K562 (cell line): ENCODE results near the gene IRF6. TPM values are rescaled to one million over a fixed set of nuclear protein-coding genes. Genes with fewer than 3 reads are reported as not detected.

Experiments used
- EGR1 ChIP-seq: fragments of 450-650 bp; conservative IDR thresholded peaks from 2 replicates; pipeline ENCODE4 v1.6.1; 2017; ENCODE audit warnings: mild to moderate bottlenecking
- FOXA1 ChIP-seq: fragments of 450-650 bp; IDR thresholded peaks from 2 replicates; pipeline ENCODE4 v1.6.1; 2016; ENCODE audit warnings: mild to moderate bottlenecking, borderline replicate concordance
- HSF4 ChIP-seq: fragments of 250-450 bp; sonication (Bioruptor Pico); IDR thresholded peaks from 2 replicates; pipeline ENCODE4 v2.1.2; 2022; ENCODE audit warnings: mild to moderate bottlenecking, moderate library complexity, borderline replicate concordance
- NFRKB ChIP-seq: fragments of 450-650 bp; IDR thresholded peaks from 2 replicates; pipeline ENCODE4 v1.6.1; 2016; ENCODE audit warnings: low read depth
- SMC3 ChIP-seq: conservative IDR thresholded peaks from 2 replicates; pipeline ENCODE4 v1.6.1; 2011; ENCODE audit warnings: low read depth, low read length, improper control_type of control experiment; ENCODE audit not compliant: insufficient read depth
- polyA plus RNA-seq, 8 experiments: library from polyadenylated mRNA; depleted of rRNA in 4 of 8; stranded (reverse) in 5 of 8; unstranded in 3 of 8; fragments of >200 nt; fragmentation: Nextera tagmentation in 2 of 8; fragmentation: Illumina TruSeq in 1 of 8; extraction: Ambion mirVana in 2 of 8; extraction: Trizol in 1 of 8; gene quantifications; 2 replicates each; pipeline versions ENCODE4 v1.2.1 to v1.2.3, GENCODE V29; 2011 to 2014; ENCODE audit warnings: inconsistent platforms in 1 of 8, missing spikeins in 1 of 8
- total RNA-seq, 7 experiments: library from RNA; depleted of rRNA in 6 of 7; stranded (reverse); fragments of >200 nt in 6 of 7; fragmentation: Illumina TruSeq in 2 of 7; extraction: Trizol in 2 of 7; gene quantifications; 2 replicates each; pipeline versions ENCODE4 v1.2.1 to v1.2.3, GENCODE V29; 2011 to 2021; ENCODE audit warnings: low replicate concordance in 1 of 7
- TF ChIP-seq, protein P1 (sequence below): fragments of 450-650 bp; formaldehyde crosslinking; IDR thresholded peaks from 2 replicates; pipeline ENCODE4 v1.4.0; 2020; ENCODE audit warnings: mild to moderate bottlenecking
- TF ChIP-seq, protein P2 (sequence below): sonication (generic); formaldehyde crosslinking; IDR thresholded peaks from 2 replicates; pipeline ENCODE4 v1.8.1; 2023; ENCODE audit warnings: mild to moderate bottlenecking, missing genetic modification reagents
- TF ChIP-seq, protein P3 (sequence below), 2 experiments: IDR thresholded peaks in 1 of 2; conservative IDR thresholded peaks in 1 of 2; 2 replicates each; pipeline ENCODE4 v1.6.1; 2016; ENCODE audit warnings: low read depth in 2 of 2, mild to moderate bottlenecking in 1 of 2, missing compliant biosample characterization in 1 of 2, missing genetic modification characterization in 1 of 2, moderate library complexity in 1 of 2
- TF ChIP-seq, protein P4 (sequence below), 3 experiments: fragments of 200-800 bp in 1 of 3; sonication (Bioruptor generic) in 1 of 3; sonication (generic) in 1 of 3; formaldehyde crosslinking in 1 of 3; IDR thresholded peaks; 2 replicates each; pipeline versions ENCODE4 v1.6.1 to v1.8.0; 2016 to 2022; ENCODE audit warnings: mild to moderate bottlenecking in 2 of 3, missing compliant biosample characterization in 2 of 3, missing genetic modification characterization in 2 of 3, missing genetic modification reagents in 1 of 3

The IRF6 gene
- total and polyA plus RNA-seq, 9 of the 15 experiments (the other 6 are each of a cell fraction or from before 2014, with no cell fraction given), result 0.03 to 0.65 (median 0.17) TPM

DNA sequence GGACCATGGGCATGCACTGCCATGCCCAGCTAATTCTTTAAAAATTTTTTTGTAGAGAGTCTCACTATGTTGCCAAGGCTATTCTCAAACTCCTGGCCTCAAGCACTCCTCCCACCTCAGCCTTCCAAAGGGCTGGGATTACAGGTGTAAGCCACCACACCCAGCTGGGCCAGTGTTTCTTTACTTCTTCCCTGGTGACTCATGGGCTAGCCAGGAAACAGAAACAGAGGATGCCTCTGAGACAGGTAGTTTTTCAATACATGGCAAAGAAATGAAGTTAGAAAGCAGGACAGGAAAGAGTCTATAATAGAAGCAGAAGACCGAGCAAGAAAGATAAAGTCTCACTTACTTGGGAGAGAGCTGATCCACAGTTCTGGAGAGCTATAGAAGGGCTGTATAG is 14.0 kb downstream of the IRF6 start (continued):
- TF ChIP-seq, protein P1, sequence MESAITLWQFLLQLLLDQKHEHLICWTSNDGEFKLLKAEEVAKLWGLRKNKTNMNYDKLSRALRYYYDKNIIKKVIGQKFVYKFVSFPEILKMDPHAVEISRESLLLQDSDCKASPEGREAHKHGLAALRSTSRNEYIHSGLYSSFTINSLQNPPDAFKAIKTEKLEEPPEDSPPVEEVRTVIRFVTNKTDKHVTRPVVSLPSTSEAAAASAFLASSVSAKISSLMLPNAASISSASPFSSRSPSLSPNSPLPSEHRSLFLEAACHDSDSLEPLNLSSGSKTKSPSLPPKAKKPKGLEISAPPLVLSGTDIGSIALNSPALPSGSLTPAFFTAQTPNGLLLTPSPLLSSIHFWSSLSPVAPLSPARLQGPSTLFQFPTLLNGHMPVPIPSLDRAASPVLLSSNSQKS (CRISPR knock-in tag), result no peak
- TF ChIP-seq, protein P2, sequence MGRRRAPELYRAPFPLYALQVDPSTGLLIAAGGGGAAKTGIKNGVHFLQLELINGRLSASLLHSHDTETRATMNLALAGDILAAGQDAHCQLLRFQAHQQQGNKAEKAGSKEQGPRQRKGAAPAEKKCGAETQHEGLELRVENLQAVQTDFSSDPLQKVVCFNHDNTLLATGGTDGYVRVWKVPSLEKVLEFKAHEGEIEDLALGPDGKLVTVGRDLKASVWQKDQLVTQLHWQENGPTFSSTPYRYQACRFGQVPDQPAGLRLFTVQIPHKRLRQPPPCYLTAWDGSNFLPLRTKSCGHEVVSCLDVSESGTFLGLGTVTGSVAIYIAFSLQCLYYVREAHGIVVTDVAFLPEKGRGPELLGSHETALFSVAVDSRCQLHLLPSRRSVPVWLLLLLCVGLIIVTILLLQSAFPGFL, result no peak
- TF ChIP-seq HSF4 (CRISPR knock-in tag), result no peak
- TF ChIP-seq FOXA1, result no peak
- TF ChIP-seq, protein P3, sequence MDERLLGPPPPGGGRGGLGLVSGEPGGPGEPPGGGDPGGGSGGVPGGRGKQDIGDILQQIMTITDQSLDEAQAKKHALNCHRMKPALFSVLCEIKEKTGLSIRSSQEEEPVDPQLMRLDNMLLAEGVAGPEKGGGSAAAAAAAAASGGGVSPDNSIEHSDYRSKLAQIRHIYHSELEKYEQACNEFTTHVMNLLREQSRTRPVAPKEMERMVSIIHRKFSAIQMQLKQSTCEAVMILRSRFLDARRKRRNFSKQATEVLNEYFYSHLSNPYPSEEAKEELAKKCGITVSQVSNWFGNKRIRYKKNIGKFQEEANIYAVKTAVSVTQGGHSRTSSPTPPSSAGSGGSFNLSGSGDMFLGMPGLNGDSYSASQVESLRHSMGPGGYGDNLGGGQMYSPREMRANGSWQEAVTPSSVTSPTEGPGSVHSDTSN (CRISPR knock-in tag; IDR thresholded peaks at IDR 0.05; ENCODE audit: low read depth), result no peak
- TF ChIP-seq, protein P3 (tag; conservative IDR thresholded peaks at IDR 0.05; ENCODE audit: low read depth), result no peak
- TF ChIP-seq SMC3, result no peak
- TF ChIP-seq, protein P4, sequence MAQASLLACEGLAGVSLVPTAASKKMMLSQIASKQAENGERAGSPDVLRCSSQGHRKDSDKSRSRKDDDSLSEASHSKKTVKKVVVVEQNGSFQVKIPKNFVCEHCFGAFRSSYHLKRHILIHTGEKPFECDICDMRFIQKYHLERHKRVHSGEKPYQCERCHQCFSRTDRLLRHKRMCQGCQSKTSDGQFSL (CRISPR knock-in tag; IDR thresholded peaks at IDR 0.05), result no peak
- TF ChIP-seq, protein P4 (tag; IDR thresholded peaks at IDR 0.05), result no peak
- TF ChIP-seq EGR1, result no peak
- TF ChIP-seq NFRKB, result no peak
